Activated T-helper 9 cell treated with anti-CD3 and anti-CD28 coated beads, Interleukin-2, amount 50 U/mL, for 16 hours (primary cell): ENCODE results near the gene CSNK2A1.
"Not testable (repeated sequence)": the region's sequence is repeated elsewhere in the genome, so short reads cannot be mapped to it uniquely, and the experiment has no call there.

Experiments used
- DNase-seq: peaks from one replicate; pipeline ENCODE4 v3.0.0-alpha.2; 2020; ENCODE audit warnings: low read depth

The CSNK2A1 gene

DNA sequence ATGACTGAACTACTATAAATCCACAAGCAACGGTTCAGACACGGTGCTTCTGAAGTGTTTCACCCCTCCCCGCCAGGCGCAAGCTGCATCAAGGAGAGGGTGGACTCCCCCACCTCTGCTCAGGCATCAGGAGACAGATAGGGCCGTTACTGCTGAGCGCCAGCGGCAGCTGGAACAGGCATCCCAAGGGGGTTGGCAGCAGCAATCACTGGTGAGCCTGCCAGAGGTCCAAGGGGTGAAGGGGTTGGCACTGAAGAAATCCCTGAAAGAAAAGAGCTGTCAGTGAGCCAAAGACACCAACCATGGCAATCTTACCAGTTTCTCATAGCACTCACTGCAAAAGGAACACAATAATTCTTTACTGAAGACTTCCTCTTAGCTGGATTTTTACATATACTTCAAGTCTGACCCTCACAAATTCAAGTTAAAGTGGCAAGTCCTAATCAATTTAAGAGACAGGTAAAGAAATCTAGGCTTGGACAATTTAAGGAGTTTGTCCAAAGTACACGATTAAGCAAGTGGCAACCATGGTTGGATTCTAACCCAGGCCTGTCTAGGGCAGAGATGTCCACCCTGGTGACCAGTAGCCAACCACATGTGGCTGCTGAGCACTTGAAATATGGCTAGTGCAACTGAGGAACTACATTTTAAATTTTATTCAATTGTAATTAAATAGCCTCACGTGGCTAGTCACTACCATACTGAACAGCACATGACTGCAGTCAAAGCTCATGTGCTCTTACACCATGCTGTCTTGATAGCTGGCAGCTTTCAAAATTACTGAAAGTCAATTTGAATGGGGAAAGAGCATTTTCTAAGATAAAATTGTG is 59.6 kb downstream of the CSNK2A1 start:
- DNase-seq: no peak

DNA sequence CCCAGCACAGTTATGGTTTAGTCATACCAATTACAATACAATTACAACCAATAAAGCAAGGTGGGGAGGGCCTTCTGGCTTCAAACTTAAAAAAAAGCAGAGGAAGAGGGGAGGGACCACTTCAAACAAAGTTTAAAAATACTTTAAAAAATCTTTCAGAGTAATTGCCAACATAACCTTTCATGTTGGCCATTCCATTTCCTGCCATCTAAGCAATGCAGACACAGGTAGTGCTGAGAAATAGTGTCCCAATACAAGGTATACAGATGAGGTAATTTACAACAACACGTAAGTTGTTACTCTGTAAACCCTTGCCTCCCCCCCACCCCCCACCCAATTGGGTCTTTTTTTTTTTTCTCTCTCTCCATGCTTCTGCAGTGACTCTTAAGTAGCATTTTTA is 62.4 kb downstream of the CSNK2A1 start:
- DNase-seq: no peak

DNA sequence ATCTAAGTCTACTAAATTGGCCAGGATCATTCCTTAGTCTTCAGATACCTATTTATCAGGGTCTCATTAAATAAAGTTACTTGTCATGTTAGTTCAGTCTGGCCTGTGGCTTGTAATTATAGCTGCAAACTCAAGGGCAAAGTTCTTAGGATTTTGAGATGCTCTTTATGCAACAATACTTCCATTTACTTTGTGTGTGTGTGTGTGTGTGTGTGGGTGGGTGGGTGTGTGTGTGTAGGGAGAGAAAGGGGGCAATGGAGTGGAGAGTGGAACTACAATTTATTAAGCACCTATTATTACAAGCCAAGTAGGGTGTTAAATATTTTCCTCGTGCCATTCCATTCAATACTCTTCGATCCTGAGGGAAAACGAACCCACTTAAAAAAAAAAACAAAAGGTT is 63.5 kb downstream of the CSNK2A1 start:
- DNase-seq: no peak

DNA sequence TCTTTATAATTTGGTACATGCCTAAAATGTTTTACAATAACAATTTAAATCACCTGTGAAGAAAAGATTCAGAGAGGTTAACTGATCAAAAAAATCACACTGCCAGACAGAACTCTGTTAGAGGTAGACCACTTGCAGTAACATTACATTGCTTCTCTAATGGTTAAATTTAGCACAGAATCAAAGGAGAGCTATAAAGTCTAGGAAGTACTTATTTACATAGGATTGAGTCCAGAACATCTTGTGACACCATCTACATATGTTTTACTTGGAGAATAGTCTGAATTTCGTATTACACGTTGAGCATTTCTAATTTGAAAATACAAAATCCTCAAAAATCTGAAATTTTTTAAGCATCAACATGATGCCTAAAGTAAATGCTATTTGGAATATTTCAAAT is 64.1 kb downstream of the CSNK2A1 start:
- no peak for DNase-seq

GRCh38 chr20:478949-479429 is 64.6 kb downstream of the CSNK2A1 start:
- DNase-seq: no peak

GRCh38 chr20:478010-478948 is 65.3 kb downstream of the CSNK2A1 start:
- no peak for DNase-seq

- not testable (repeated sequence) for DNase-seq
These were observed 66.9 kb downstream of the CSNK2A1 start for GRCh38 chr20:476561-477249.

DNA sequence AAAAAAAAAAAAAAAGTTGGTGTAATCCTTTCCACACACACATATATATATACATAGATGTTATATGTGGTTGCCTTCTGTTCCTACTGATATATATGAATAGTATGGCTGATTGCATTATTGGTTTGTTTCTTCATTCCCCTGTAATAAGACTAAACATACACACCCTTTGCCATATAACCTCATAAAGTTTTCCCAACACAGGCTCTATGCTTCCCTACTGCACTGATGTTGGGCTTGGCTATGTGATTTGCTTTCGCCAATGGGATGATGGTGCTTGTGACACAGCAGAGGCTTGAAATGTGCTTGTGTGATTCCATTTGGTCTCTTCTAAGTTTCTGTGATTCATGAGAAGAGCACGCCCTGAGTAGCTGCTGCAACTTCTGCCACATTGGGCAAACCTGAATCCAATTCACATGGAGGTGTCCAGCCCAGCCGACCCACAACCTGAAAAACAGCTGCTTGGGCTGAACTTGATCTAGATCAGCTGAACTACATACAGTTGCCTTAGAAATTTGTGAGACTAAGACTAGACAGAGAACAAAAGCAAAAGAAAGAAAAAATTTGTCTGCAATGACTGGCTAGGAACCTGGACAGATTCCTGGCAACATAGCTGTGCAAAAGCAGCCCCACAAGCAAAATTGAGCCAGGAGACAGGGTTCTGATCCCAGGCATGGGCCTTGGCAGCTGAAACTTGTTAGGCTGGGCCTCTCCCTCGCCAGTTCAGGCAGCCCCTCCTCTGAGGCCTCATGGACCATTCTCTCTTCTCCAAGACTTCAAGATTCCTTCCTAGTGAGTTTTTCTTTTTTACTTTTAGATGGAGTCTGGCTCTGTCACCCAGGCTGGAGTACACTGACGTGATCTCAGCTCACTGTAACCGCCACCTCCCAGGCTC is 67.9 kb downstream of the CSNK2A1 start:
- DNase-seq: no peak

DNA sequence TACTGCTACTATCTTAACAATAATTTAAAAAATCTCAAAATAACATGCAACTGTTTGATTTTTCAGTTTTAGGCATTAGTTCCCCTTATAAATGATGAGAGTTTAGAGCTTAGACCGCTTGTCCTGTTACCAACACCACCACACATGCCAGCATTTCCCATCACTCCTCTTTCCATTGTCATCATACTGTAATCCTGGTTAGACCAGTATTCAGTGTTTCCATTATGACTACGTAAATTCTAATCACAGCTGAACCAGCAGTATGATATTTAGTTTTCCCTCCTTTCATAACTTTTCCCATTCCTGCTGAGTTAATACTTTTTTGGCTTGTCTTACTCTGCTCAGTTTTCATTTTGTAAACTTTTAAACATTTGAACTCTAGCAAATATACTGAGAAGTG is 69.0 kb downstream of the CSNK2A1 start:
- no peak for DNase-seq

- DNase-seq: no peak
These were observed 70.7 kb downstream of the CSNK2A1 start for GRCh38 chr20:472889-473292.

- DNase-seq: no peak
These were observed 71.3 kb downstream of the CSNK2A1 start for GRCh38 chr20:472137-472846.

DNA sequence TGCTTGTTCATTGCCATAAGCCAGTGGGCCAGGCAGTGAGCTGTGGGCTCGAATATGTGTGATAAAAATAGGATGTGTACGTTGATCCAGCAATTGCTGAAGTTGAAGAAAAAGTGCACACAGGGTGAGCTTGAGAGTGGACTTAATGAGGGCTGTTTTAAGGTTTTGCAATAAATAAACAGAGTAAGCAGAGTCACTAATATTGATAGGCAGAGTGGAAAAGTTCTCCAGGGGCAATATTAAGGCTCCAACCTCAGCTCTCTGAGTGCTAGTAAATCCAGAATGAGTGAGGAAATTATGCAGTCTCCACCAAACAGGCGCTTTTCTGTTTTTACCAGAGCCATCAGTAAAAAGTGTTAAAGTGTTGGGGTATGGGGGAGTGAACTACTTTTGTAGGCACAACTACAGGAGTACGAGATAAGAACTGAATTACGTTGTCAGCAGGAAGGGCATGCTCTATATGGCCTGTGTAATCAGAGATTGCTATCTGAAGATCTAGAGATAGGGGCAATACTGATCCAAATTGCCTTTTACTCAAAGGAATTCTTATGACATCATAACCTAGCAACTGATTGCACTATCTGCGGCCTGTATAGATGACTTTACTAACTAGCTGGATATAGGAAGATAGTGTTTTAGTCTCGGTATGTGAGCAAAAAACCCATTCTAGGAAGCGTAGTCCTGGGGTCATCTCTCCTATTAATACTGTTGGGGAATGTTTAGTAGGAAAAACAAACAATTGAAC is 73.7 kb downstream of the CSNK2A1 start:
- DNase-seq: no peak

DNA sequence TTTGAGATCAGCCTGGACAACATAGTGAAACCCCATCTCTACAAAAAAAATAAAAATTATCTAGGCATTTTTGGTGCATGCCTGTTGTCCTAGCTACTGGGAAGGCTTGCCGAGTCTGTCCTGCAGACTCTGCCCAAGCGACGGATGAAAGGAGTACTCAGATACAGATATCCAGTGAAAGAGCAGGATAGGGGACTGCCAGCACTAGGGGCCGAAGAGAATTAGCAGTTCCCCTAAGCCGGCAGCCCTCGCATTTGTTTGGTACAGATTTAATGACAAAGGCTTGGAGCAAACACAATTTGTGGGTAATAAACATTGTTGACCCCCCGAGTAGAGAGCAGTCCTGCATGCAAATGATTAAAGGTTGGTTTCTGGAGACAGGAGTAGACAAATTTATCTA is 75.8 kb downstream of the CSNK2A1 start:
- DNase-seq: no peak

GRCh38 chr20:462199-462991 is 81.2 kb downstream of the CSNK2A1 start, which contains the start of gene TBC1D20:
TBC1D20 (minus strand) TSS chr20:462533; CDS start chr20:462405, 128 bp downstream.
- DNase-seq: peak; percentile 76

DNA sequence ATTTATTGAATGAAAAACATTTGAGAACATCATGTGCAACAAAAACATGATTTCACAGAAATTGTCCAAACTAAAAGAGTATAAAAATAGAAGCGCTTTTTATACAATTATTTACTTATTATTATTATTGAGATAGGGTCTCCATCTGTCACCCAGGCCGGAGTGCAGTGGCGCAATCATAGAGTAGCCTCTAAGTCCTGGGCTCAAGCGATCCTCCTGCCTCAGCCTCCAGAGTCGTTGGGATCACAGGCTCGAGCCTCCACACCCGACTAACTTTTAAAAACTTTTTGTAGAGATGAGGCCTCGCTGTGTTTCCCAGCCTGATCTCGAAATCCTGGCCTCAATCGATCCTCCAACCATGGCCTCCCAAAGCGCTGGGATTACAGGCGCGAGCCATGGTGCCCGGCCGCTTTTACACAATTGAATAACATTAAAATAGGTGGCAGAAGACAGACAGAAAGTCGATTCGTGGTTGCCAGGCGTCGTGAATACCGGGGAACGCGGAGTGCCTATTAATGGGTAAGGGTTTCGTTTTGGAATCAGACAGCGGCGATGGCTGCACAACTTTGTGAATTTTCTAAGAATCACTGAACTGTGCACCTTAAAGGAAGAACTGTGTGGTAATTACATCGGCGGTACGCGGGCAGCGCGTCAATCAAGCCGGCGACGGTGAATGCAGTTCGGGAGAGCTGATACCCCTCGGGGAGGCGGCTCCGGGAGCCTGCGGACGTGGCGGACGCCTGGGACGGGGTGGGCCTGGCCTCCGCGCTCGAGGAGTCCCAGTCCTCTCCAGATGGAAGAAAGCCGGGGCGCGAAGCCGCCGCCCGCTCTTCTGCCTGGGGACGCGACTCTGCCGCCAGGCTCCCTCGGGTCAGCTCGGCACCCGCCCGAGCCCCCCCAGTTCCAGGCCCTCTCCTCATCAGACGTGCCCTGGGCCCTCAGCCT is 82.1 kb downstream of the CSNK2A1 start:
- DNase-seq: peak; percentile 35

DNA sequence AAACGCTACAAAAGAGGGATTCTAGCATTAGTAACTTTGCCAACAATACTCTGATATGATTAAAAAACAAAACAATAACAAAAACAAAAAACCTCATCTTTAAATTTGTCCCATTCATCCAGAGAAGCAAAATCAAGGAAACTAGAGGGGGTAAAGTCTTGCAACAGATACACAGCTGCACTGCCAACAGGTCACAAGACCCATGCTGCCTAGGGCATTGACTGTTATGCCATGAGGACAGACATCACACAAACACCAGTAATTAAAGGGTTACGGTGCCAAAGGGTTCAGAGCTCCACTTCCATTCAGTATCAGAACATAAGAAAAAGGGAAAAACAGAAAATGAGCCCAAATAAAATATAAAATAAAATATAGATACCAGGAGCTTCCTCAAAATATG is 82.9 kb downstream of the CSNK2A1 start:
- DNase-seq: no peak

- DNase-seq: no peak
These were observed 83.4 kb downstream of the CSNK2A1 start for GRCh38 chr20:460180-460579.

DNA sequence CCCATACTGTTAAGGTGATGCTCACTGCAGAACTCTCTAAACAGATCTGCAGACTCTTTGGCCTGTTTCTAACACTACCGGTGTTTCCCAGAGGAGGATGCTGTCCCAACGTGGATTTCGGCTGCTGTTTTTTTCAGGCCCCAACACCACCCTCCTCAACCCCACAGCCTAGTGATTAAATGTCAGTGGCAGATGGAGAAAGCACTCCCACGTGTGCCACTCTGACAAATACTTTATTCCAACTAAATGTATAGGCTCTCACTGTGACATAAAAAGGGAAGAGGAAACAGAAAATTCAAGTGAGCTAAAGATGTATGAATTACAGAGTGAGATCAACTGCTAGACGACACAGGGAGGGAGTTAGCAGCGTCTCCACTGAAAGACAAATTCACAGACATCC is 84.8 kb downstream of the CSNK2A1 start:
- no peak for DNase-seq
